Urothelium cell line (cell line): ENCODE data around the gene WDR31.
"Not testable (repeated sequence)": the region's sequence is repeated elsewhere in the genome, so short reads cannot be mapped to it uniquely, and the experiment has no call there.

Experiments used
- DNase-seq: peaks from one replicate; pipeline ENCODE4 v3.0.0; 2011; ENCODE audit warnings: low spot score, mixed read lengths
- FAIRE-seq: peaks from 2 replicates; lab custom pipeline; 2011; peaks lifted over from hg19 to GRCh38; lab: Jason Lieb, UNC

The WDR31 gene

GRCh38 chr9:113298924-113299770 lies 40.9 kb downstream of the WDR31 start:
- FAIRE-seq (no peak), DNase-seq (no peak)

- FAIRE-seq (no peak), DNase-seq (no peak)
Observed at GRCh38 chr9:113298311-113298710, 41.8 kb downstream of the WDR31 start.

- no peak for FAIRE-seq
- DNase-seq: no peak
Observed at GRCh38 chr9:113296796-113297558, 43.1 kb downstream of the WDR31 start.

GRCh38 chr9:113296247-113296646 lies 43.8 kb downstream of the WDR31 start:
- not testable (repeated sequence) for FAIRE-seq, DNase-seq

- no peak for FAIRE-seq
- DNase-seq: no peak
Observed at GRCh38 chr9:113293285-113293878, 46.7 kb downstream of the WDR31 start.

GRCh38 chr9:113290052-113290607 lies 49.9 kb downstream of the WDR31 start:
- FAIRE-seq: no peak
- no peak for DNase-seq

- DNase-seq: no peak
- no peak for FAIRE-seq
Observed at GRCh38 chr9:113289091-113289490, 51.0 kb downstream of the WDR31 start.

GRCh38 chr9:113281356-113281755 lies 58.7 kb downstream of the WDR31 start:
- DNase-seq: no peak
- FAIRE-seq: no peak

- FAIRE-seq (no peak), DNase-seq (no peak)
Observed at GRCh38 chr9:113278840-113279239, 61.2 kb downstream of the WDR31 start.

GRCh38 chr9:113275157-113276131 lies 64.6 kb downstream of the WDR31 start, which contains the start of the genes CDC26 and PRPF4:
TSS of gene CDC26 (minus strand) at chr9:113275572. CDS start at chr9:113272507, 3,065 bp downstream.
TSS of gene PRPF4 (plus strand) at chr9:113275658. CDS start at chr9:113275744, 86 bp downstream.
- DNase-seq: peak; percentile 96
- FAIRE-seq: peak; percentile 73

GRCh38 chr9:113274474-113275156 lies 65.5 kb downstream of the WDR31 start:
- DNase-seq (peak; percentile 50), FAIRE-seq (no peak)

- FAIRE-seq: no peak
- no peak for DNase-seq
Observed at GRCh38 chr9:113269871-113270270, 70.2 kb downstream of the WDR31 start.

GRCh38 chr9:113269355-113269754 lies 70.7 kb downstream of the WDR31 start:
- DNase-seq (no peak), FAIRE-seq (no peak)

- FAIRE-seq (no peak), DNase-seq (no peak)
Observed at GRCh38 chr9:113267911-113268566, 72.0 kb downstream of the WDR31 start.

- FAIRE-seq: no peak
- no peak for DNase-seq
Observed at GRCh38 chr9:113266174-113266573, 73.9 kb downstream of the WDR31 start.
